HUDEP-2 (cell line): ENCODE measurements around the gene TSSK3.

Experiments
- DNase-seq, 76 experiments: peaks; one replicate each; lab custom pipeline; 2025; ENCODE audit not compliant: unreplicated experiment in 76 of 76; lab: John Stamatoyannopoulos, UW

TSSK3 gene

GRCh38 chr1:32358435-32358834, 3.9 kb upstream of the TSSK3 start:
- no peak for DNase-seq

GRCh38 chr1:32361308-32361673, 1.0 kb upstream of the TSSK3 start:
- no peak for DNase-seq

DNA sequence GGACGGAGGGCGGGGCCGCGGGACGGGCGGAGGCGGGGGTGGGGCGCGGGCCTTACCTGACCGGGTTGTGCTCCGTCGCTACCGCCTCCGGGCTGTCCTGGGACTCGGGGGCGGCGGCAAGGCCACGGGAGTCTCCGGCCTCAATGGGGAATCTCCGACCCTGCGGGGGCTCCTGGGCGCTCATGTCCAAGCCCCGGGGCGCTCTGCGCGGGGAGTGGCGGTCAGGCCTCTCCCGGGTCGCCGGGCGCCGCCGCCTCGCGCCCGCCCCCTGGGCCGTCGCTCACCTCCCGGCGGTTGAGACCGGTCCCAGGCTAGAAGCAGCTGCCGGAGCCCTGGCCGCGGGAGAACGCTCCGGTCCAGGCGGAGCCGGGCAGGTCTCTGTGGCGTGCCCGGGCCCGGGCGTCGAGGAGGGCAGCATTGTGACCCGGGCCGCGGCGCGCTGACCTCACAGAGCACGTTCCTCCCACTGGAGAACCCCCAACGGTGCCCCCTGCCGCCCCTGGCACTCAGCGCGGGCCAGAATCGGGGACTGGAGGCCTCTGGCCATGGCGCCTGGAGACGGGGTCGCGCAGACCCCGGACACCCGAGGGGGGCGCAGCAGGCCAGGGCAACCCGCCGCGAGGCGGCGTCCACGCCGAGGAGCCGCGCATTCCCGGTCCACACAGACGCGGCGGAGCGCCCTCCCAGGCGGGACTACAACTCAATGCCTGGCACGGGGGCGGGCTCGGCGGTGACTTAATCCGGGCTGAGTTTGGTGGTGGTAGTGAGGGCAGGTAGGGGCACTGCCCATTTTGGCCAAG, 465 bp upstream of the TSSK3 start:
- peak in 53 of 76 experiments; percentile 5 to 68 (median 40) for DNase-seq

- no peak for DNase-seq
Observed at GRCh38 chr1:32363713-32364112, 1.4 kb downstream of the TSSK3 start.

- DNase-seq, result no peak
Observed at GRCh38 chr1:32364836-32365235, 2.5 kb downstream of the TSSK3 start.

DNA sequence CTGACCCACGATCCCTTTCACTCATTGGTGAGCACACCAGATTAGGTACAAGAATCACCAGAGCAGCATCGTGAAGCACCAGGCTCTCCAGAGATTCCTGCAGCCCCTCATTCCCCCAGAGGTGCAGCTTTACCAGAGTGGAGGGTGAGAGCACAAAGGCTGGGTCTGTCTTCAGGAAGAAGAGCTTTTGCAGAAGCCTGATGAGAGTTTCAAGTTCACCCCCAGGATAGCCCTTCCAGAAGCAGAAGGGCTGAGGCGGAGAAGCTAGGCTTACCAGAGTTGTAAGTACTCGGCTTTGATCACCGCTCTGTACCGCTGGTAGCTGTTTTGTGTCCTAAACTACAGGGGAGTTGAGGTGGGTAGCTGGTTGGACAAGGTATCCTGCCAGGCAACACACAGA, 3.1 kb downstream of the TSSK3 start:
- DNase-seq, result no peak

DNA sequence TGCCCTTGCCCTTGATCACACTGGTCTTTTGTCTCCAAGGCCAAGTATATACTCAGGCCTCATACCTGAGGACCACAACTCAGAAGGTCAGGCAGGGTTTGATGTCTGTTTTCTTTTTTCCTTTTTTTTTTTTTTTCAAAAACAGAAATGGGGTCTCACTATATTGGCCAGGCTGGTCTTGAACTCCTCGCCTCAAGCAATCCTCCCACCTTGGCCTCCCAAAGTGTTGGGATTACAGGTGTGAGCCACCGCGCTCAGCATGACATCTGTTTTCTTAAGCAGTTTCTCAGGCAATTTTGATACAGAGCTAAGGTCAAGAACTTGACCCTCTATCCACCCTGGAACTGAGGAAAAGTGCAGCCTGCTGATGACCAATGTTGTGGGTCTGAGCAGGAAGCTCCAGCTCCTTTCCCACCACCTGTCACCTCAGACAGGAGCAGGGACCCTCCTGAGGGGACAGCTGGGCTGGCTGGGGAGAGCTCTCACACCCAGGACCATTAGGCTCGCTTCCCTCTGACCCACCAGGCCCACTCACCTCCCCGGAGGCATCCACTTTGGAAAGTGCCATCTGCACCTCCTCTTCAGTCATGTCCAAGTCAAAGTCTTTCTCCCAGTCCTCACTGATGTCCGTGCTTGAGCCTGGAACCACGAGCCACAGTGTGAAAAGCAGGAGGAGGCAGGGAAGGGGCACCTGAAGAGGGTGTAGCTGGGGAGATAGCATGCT, 5.7 kb downstream of the TSSK3 start:
- DNase-seq, result no peak

- DNase-seq, result no peak
Observed at GRCh38 chr1:32372149-32372756, 9.9 kb downstream of the TSSK3 start.

DNA sequence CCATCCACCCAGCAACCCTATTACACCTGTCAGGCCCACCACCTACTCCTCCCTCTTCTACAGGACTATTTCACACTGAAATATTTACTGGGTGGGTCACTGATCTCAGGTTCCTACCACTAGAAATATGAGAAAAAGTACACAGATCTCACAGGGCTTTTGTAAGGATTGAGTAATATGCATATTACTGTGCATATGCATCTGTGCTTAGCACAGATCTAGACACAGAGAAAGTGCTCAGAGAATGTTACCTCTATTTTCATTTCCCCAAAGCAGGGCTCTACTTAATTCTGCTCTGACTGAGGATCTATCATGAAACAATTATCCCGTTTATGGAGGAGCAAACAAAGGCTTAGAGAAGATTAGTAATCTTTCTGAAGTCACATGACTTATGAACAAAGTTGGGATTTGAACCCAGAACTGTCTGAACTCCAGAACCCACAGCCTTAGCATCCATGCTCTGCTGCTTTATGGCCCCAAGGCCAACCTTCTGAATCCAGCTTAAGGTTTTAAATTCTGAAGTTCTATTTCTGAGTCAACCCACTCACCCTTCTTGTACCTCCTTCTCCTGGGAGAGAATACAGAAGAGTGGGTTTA, 11.8 kb downstream of the TSSK3 start:
- DNase-seq, result no peak

DNA sequence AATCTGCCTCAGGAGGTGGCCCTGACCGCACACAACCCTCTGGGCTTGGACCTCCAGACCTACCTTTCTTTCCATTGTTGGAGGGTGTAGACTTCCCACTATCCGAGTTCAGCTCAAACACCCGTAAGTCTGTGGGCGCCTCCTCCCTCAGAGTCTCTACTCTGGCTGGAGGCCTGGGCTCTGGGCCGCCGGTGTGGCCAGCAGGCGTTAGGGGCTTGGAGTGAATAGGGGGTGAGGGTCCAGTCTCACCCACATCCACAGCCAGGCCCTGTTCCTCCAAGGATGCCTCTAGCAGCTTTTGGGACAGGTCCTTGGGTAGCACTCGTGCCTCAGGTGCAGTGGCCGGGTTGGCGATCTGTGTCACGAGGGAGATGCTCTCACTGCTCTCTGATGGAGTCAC, 13.9 kb downstream of the TSSK3 start:
- no peak for DNase-seq

DNA sequence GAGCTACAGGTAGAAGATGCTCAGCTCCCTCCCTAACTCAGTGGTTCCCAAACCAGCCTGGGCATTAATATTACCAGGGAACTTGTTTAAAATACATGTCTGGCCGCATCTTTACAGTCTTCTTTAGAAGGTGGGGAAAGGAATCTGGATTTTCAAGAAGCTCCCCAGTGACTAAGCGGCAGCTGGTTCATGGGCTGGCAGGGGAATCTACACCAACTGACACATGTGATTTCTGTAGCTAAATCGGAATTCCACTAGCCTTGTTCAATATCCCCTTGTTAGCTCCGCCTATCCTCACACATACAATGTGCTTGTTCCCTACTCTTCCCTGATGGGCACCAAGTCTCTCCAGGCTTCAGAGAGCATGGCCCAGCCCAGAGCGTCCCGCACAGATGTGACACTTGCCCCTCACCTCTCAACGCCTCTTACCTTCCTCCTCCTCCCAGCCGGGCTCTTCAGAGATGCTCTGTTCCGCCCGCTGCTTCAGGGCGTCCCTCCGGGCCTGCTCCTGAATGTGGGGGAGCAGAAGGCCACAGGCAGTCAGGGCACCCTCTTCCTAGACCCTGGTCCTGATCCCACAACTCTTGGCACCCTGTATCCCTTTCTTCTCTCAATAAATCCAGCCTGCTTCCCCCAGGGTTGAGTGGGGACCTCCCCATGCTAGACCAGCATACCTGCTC, 15.3 kb downstream of the TSSK3 start:
- DNase-seq, result no peak

- DNase-seq, result no peak
Observed at GRCh38 chr1:32380057-32380456, 17.7 kb downstream of the TSSK3 start.

GRCh38 chr1:32386676-32387392, 24.5 kb downstream of the TSSK3 start:
- no peak for DNase-seq

DNA sequence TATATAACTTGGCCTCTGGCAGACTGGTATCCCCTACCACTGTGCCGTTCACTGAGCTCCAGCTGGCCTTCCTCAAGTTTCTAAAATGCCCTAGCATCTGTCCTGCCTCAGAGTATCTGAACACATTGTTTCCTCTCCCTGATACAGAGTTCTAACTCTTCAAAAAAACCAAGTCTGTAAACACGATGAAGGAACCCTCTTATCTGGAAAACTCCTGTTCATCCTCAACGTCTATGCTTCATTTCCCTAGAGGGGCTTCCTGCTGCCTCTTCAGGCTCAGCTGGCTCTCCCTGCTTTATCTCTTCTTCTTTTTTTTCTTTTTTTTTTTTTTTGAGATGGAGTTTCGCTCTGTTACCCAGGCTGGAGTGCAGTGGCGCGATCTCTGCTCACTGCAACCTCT, 26.3 kb downstream of the TSSK3 start:
- peak in 1 of 76 experiments; percentile 9 for DNase-seq

- DNase-seq, result peak in 74 of 76 experiments; percentile 13 to 95 (median 74)
Observed at GRCh38 chr1:32390904-32391870, 28.8 kb downstream of the TSSK3 start.

GRCh38 chr1:32392325-32392724, 30.0 kb downstream of the TSSK3 start:
- DNase-seq, result peak in 5 of 76 experiments; percentile 0 to 35 (median 31)

GRCh38 chr1:32393136-32393535, 30.8 kb downstream of the TSSK3 start:
- peak in 2 of 76 experiments; percentile 5 to 7 for DNase-seq

- peak in 44 of 76 experiments; percentile 6 to 71 (median 36) for DNase-seq
Observed at GRCh38 chr1:32393832-32394140, 31.4 kb downstream of the TSSK3 start.
